CD14-positive monocyte (primary cell): ENCODE results near the gene ST8SIA1. TPM values are rescaled to one million over a fixed set of nuclear protein-coding genes. Genes with fewer than 3 reads are reported as not detected.

Experiments
- DNase-seq, 3 donors: peaks; one replicate each; pipeline ENCODE4 v3.0.0-alpha.2; 2011 to 2022
- H2AFZ ChIP-seq: 2 replicates; pipeline ENCODE4 v1.6.0; 2012; ENCODE audit warnings: mild to moderate bottlenecking, low read depth, low read length, inconsistent platforms; ENCODE audit not compliant: insufficient read depth, poor library complexity, severe bottlenecking
- H3K27ac ChIP-seq, 2 donors: 1 replicate in 1 of 2; 2 replicates in 1 of 2; pipeline ENCODE4 v1.5.1; 2012 to 2013; ENCODE audit warnings: low read length in 2 of 2, control low read depth in 1 of 2, inconsistent platforms in 1 of 2, low read depth in 1 of 2, mild to moderate bottlenecking in 1 of 2
- H3K27me3 ChIP-seq, 2 donors: one replicate each; pipeline versions ENCODE4 v1.6.0 to v1.6.1; 2011 to 2013; ENCODE audit warnings: low read length in 2 of 2; ENCODE audit not compliant: control insufficient read depth in 2 of 2, insufficient read depth in 2 of 2
- H3K36me3 ChIP-seq, 2 donors: replicated peaks in 1 of 2; 1 replicate in 1 of 2; 2 replicates in 1 of 2; pipeline versions ENCODE4 v1.5.1 to v1.6.1; 2012 to 2013; ENCODE audit warnings: low read length in 2 of 2, control low read depth in 1 of 2, inconsistent platforms in 1 of 2, mild to moderate bottlenecking in 1 of 2; ENCODE audit not compliant: insufficient read depth in 2 of 2, control insufficient read depth in 1 of 2
- H3K4me1 ChIP-seq, 2 donors: 1 replicate in 1 of 2; 2 replicates in 1 of 2; pipeline versions ENCODE4 v1.5.1 to v1.6.1; 2012 to 2013; ENCODE audit warnings: low read length in 2 of 2, control low read depth in 1 of 2, inconsistent platforms in 1 of 2, mild to moderate bottlenecking in 1 of 2, moderate library complexity in 1 of 2; ENCODE audit not compliant: insufficient read depth in 2 of 2, control insufficient read depth in 1 of 2
- H3K4me2 ChIP-seq: replicated peaks from 2 replicates; pipeline ENCODE3; 2012; ENCODE audit warnings: low read length, moderate library complexity, mild to moderate bottlenecking; ENCODE audit not compliant: poor library complexity, severe bottlenecking; ENCODE audit errors: extremely low read depth
- H3K4me3 ChIP-seq, 3 experiments: fragments of 200-600 bp in 1 of 3; sonication (generic) in 1 of 3; replicated peaks in 1 of 3; 1 replicate in 2 of 3; 2 replicates in 1 of 3; pipeline ENCODE4 v1.5.1; 2011 to 2013; ENCODE audit warnings: low read length in 3 of 3, mild to moderate bottlenecking in 3 of 3, control low read depth in 2 of 3, low read depth in 2 of 3, inconsistent platforms in 1 of 3, moderate library complexity in 1 of 3
- H3K79me2 ChIP-seq: 2 replicates; pipeline ENCODE4 v1.6.0; 2012; ENCODE audit warnings: mild to moderate bottlenecking, control low read depth, inconsistent platforms, low read length, moderate library complexity; ENCODE audit not compliant: insufficient read depth
- H3K9ac ChIP-seq: 2 replicates; pipeline ENCODE4 v1.6.0; 2017; ENCODE audit warnings: low read length, mild to moderate bottlenecking; ENCODE audit not compliant: insufficient read depth, poor library complexity, severe bottlenecking
- H3K9me3 ChIP-seq, 2 donors: replicated peaks in 1 of 2; 1 replicate in 1 of 2; 2 replicates in 1 of 2; pipeline versions ENCODE4 v1.5.1 to v1.6.1; 2012 to 2013; ENCODE audit warnings: low read length in 2 of 2, control low read depth in 1 of 2; ENCODE audit not compliant: control insufficient read depth in 1 of 2, insufficient read depth in 1 of 2
- H4K20me1 ChIP-seq: 2 replicates; pipeline ENCODE4 v1.6.0; 2012; ENCODE audit warnings: mild to moderate bottlenecking, low read length, control low read depth, moderate library complexity; ENCODE audit not compliant: insufficient read depth
- H3K27ac Mint-ChIP-seq, 7 donors: one replicate each; pipeline ENCODE4 v1.8.0; 2020; ENCODE audit warnings: mild to moderate bottlenecking in 7 of 7, mixed read lengths in 7 of 7, moderate library complexity in 6 of 7, inconsistent platforms in 2 of 7
- H3K27me3 Mint-ChIP-seq, 3 donors: one replicate each; pipeline ENCODE4 v1.8.0; 2021 to 2022; ENCODE audit warnings: low read depth in 3 of 3, mild to moderate bottlenecking in 3 of 3, mixed read lengths in 3 of 3, moderate library complexity in 3 of 3, inconsistent platforms in 1 of 3
- H3K36me3 Mint-ChIP-seq, 2 donors: one replicate each; pipeline ENCODE4 v1.8.0; 2020; ENCODE audit warnings: mixed read lengths in 2 of 2, inconsistent platforms in 1 of 2, mild to moderate bottlenecking in 1 of 2
- H3K4me1 Mint-ChIP-seq: one replicate; pipeline ENCODE4 v1.8.0; 2020; ENCODE audit warnings: mild to moderate bottlenecking, mixed read lengths
- H3K4me3 Mint-ChIP-seq, 2 donors: one replicate each; pipeline ENCODE4 v1.8.0; 2020; ENCODE audit warnings: mild to moderate bottlenecking in 2 of 2, mixed read lengths in 2 of 2, moderate library complexity in 1 of 2
- H3K9me3 Mint-ChIP-seq, 7 donors: one replicate each; pipeline ENCODE4 v1.8.0; 2020 to 2022; ENCODE audit warnings: mixed read lengths in 7 of 7, mild to moderate bottlenecking in 6 of 7, moderate library complexity in 6 of 7, inconsistent platforms in 2 of 7
- WGBS: methylation state at CpG from one replicate; pipeline ENCODE4 v1.1.5; 2013; ENCODE audit warnings: missing lambda C conversion rate; ENCODE audit not compliant: insufficient coverage; 5-methylcytosine and 5-hydroxymethylcytosine counted together
- intact Hi-C, 2 donors: fragments of 100-400 bp; cut with micrococcal nuclease; formaldehyde crosslinking; loops; one replicate each; pipeline versions ENCODE4 v1.15.0 to v1.15.1; 2023
- polyA plus RNA-seq, 3 donors: library from polyadenylated mRNA; depleted of rRNA in 1 of 3; unstranded in 2 of 3; stranded (reverse) in 1 of 3; fragments of 300-500 nt in 2 of 3; fragments of >200 nt in 1 of 3; fragmentation: Illumina TruSeq in 2 of 3; gene quantifications; 1 replicate in 2 of 3; 2 replicates in 1 of 3; pipeline ENCODE4 v1.2.3, GENCODE V29; 2012 to 2021
- TF ChIP-seq, protein P1 (sequence below): fragments of 200-600 bp; IDR thresholded peaks from one replicate; pipeline ENCODE4 v1.8.0; 2022; ENCODE audit warnings: antibody characterized with exemption, mild to moderate bottlenecking

ST8SIA1 gene
- polyA plus RNA-seq, 3 donors: not detected

DNA sequence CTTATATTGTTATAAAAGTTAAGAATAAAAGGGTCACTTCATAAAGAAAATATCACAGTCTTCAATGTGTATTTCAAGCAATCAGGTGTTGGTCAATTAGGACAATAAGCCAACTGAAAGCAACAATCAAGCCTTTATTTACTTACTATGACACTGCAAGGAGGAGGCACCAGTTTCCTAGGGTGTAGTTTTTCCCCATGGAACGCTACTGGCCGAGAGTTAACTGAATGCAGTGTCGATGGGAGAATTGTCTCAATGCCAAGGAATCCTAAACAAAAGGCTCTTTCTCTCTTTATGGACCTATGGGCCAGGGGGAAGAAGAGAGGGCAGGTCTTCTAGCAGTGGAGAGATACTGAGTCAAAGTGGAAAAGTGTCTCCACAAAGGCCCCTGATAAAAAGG, 146.1 kb downstream of the ST8SIA1 start:
- intact Hi-C loops: no loop called here
- Mint-ChIP-seq H3K4me3 (no peak overlapping the region), H3K27me3 (peaks cover 0 to 6% (median 0%) of the 10 kb centered on the region in 3 donors), H3K4me1 (no peaks in the 10 kb centered on the region), H3K9me3 (peaks cover 0 to 1% (median 0%) of the 10 kb centered on the region in 7 donors), H3K27ac (no peak overlapping the region), H3K36me3 (no peaks in the 10 kb centered on the region)
- DNase-seq: no peak
- H4K20me1 ChIP-seq: no peaks in the 10 kb centered on the region
- no peaks in the 10 kb centered on the region for H3K4me1 ChIP-seq
- TF ChIP-seq, protein P1, sequence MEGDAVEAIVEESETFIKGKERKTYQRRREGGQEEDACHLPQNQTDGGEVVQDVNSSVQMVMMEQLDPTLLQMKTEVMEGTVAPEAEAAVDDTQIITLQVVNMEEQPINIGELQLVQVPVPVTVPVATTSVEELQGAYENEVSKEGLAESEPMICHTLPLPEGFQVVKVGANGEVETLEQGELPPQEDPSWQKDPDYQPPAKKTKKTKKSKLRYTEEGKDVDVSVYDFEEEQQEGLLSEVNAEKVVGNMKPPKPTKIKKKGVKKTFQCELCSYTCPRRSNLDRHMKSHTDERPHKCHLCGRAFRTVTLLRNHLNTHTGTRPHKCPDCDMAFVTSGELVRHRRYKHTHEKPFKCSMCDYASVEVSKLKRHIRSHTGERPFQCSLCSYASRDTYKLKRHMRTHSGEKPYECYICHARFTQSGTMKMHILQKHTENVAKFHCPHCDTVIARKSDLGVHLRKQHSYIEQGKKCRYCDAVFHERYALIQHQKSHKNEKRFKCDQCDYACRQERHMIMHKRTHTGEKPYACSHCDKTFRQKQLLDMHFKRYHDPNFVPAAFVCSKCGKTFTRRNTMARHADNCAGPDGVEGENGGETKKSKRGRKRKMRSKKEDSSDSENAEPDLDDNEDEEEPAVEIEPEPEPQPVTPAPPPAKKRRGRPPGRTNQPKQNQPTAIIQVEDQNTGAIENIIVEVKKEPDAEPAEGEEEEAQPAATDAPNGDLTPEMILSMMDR: no peak
- H3K27me3 ChIP-seq: no peaks in the 10 kb centered on the region
- 92% methylated on average over 2 of the region's 3 CpGs for WGBS
- H3K4me3 ChIP-seq: no peak overlapping the region
- H3K79me2 ChIP-seq: no peaks in the 10 kb centered on the region
- no peak overlapping the region for H2AFZ ChIP-seq
- H3K36me3 ChIP-seq: no peaks in the 10 kb centered on the region
- no peak overlapping the region for H3K9ac ChIP-seq
- H3K9me3 ChIP-seq: no peaks in the 10 kb centered on the region
- H3K27ac ChIP-seq: no peak overlapping the region
- no peak overlapping the region for H3K4me2 ChIP-seq

DNA sequence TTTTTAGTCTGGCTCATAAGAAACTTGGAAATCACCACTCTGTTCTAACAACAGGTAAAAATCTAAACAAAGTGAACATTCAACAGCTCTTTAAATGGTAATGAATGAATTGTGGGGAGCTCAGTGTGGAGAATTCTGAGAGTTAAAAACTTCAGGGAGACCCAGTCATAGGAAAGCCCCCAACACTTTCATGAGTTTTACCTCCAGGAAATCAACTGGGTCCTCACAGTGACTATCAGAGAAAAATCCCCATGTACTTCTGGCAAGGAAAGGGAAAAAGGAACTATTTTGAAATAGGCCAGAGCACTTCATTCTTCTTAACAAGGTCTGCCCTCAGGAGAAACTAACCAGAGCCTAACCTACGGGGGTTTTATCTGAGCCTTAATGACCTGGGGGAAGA, 153.8 kb downstream of the ST8SIA1 start:
- H3K79me2 ChIP-seq: no peaks in the 10 kb centered on the region
- no peaks in the 10 kb centered on the region for H3K36me3 ChIP-seq
- DNase-seq: peak in 1 of 3 donors; percentile 3
- no peak overlapping the region for H3K27ac Mint-ChIP-seq
- no peaks in the 10 kb centered on the region for H3K4me1 ChIP-seq
- no peak overlapping the region for H3K9ac ChIP-seq
- H3K4me3 Mint-ChIP-seq: no peak overlapping the region
- no peaks in the 10 kb centered on the region for H3K27me3 ChIP-seq
- H3K27ac ChIP-seq: no peak overlapping the region
- H3K4me1 Mint-ChIP-seq: no peaks in the 10 kb centered on the region
- no CpG with 5 or more reads among the region's 1 CpG for whole genome bisulfite sequencing
- H3K27me3 Mint-ChIP-seq: peaks cover 0 to 8% (median 1%) of the 10 kb centered on the region in 3 donors
- intact Hi-C loops: no loop called here
- no peak overlapping the region for H3K4me3 ChIP-seq
- H2AFZ ChIP-seq: no peak overlapping the region
- H3K4me2 ChIP-seq: no peak overlapping the region
- no peaks in the 10 kb centered on the region for H3K9me3 ChIP-seq
- H3K36me3 Mint-ChIP-seq: no peaks in the 10 kb centered on the region
- peaks cover 0 to 3% (median 0%) of the 10 kb centered on the region in 7 donors for H3K9me3 Mint-ChIP-seq
- H4K20me1 ChIP-seq: no peaks in the 10 kb centered on the region
- TF ChIP-seq, protein P1: no peak
